WTC11 (cell line): ENCODE results near the gene HTR4. TPM values are rescaled to one million over a fixed set of nuclear protein-coding genes. Genes with fewer than 3 reads are reported as not detected.

ENCODE experiments used
- ATAC-seq: fragments of 200-7000 bp; cut with Tn5 transposase; 2 replicates; pipeline ENCODE4 v1.10.0; 2021; ENCODE audit warnings: mild to moderate bottlenecking, moderate library complexity
- CTCF ChIA-PET: fragments of 300-600 bp; sonication (Branson Sonifier 250); formaldehyde crosslinking; loops from one replicate; lab custom pipeline; 2021; ENCODE audit warnings: antibody characterized with exemption; lab: Charles Lee
- POLR2A ChIA-PET: fragments of 350-600 bp; sonication (Branson Sonifier 250); formaldehyde crosslinking; loops from one replicate; lab custom pipeline; 2021; ENCODE audit warnings: antibody characterized with exemption; lab: Charles Lee
- DNase-seq: peaks from one replicate; pipeline ENCODE4 v3.0.0; 2021; ENCODE audit warnings: low spot score
- H3K27ac Mint-ChIP-seq: 2 replicates; pipeline ENCODE4 v1.8.0; 2021; ENCODE audit warnings: mixed read lengths
- H3K27me3 Mint-ChIP-seq: 2 replicates; pipeline ENCODE4 v1.8.0; 2021; ENCODE audit warnings: low read depth, mild to moderate bottlenecking, moderate library complexity, mixed read lengths
- H3K36me3 Mint-ChIP-seq: 2 replicates; pipeline ENCODE4 v1.8.0; 2021; ENCODE audit warnings: mixed read lengths
- H3K4me1 Mint-ChIP-seq: 2 replicates; pipeline ENCODE4 v1.8.0; 2022; ENCODE audit warnings: mixed read lengths
- H3K4me3 Mint-ChIP-seq: 2 replicates; pipeline ENCODE4 v1.8.0; 2021; ENCODE audit warnings: mild to moderate bottlenecking, moderate library complexity, mixed read lengths
- H3K9me3 Mint-ChIP-seq: 2 replicates; pipeline ENCODE4 v1.8.0; 2021; ENCODE audit warnings: mixed read lengths
- CREB1 ChIP-seq: sonication (generic); formaldehyde crosslinking; IDR thresholded peaks from 2 replicates; pipeline ENCODE4 v1.8.0; 2023; ENCODE audit warnings: mild to moderate bottlenecking, missing genetic modification reagents
- CREM ChIP-seq: sonication (generic); formaldehyde crosslinking; IDR thresholded peaks from 2 replicates; pipeline ENCODE4 v1.8.1; 2022; ENCODE audit warnings: mild to moderate bottlenecking, missing genetic modification reagents, moderate library complexity
- ELF4 ChIP-seq: sonication (generic); formaldehyde crosslinking; IDR thresholded peaks from 2 replicates; pipeline ENCODE4 v1.8.1; 2022; ENCODE audit warnings: low read depth, mild to moderate bottlenecking, moderate library complexity, missing genetic modification reagents
- ESRRA ChIP-seq: sonication (generic); formaldehyde crosslinking; IDR thresholded peaks from 2 replicates; pipeline ENCODE4 v1.8.1; 2022; ENCODE audit warnings: mild to moderate bottlenecking, missing genetic modification reagents, borderline replicate concordance
- FOXP1 ChIP-seq: sonication (generic); formaldehyde crosslinking; IDR thresholded peaks from 2 replicates; pipeline ENCODE4 v1.8.0; 2022; ENCODE audit warnings: missing genetic modification reagents, mild to moderate bottlenecking, moderate library complexity, borderline replicate concordance
- GABPB1 ChIP-seq: sonication (generic); formaldehyde crosslinking; IDR thresholded peaks from 2 replicates; pipeline ENCODE4 v1.8.1; 2023; ENCODE audit warnings: mild to moderate bottlenecking, missing genetic modification reagents
- JAZF1 ChIP-seq: fragments of 250-450 bp; sonication (Bioruptor Pico); IDR thresholded peaks from 2 replicates; pipeline ENCODE4 v1.9.0; 2021; ENCODE audit warnings: moderate library complexity, mild to moderate bottlenecking, inconsistent platforms
- MXD4 ChIP-seq: fragments of 250-450 bp; sonication (Bioruptor Pico); IDR thresholded peaks from 2 replicates; pipeline ENCODE4 v1.8.0; 2021; ENCODE audit warnings: mild to moderate bottlenecking, moderate library complexity, borderline replicate concordance
- NFATC4 ChIP-seq: fragments of 250-450 bp; sonication (Bioruptor Pico); IDR thresholded peaks from 2 replicates; pipeline ENCODE4 v1.9.0; 2021; ENCODE audit warnings: mild to moderate bottlenecking
- OVOL2 ChIP-seq: fragments of 250-450 bp; sonication (Bioruptor Pico); IDR thresholded peaks from 2 replicates; pipeline ENCODE4 v1.9.0; 2021; ENCODE audit warnings: mild to moderate bottlenecking, borderline replicate concordance
- SMAD4 ChIP-seq: sonication (generic); formaldehyde crosslinking; IDR thresholded peaks from 2 replicates; pipeline ENCODE4 v1.8.0; 2022; ENCODE audit warnings: mild to moderate bottlenecking, missing genetic modification reagents
- ZNF219 ChIP-seq: sonication (generic); formaldehyde crosslinking; IDR thresholded peaks from 2 replicates; pipeline ENCODE4 v1.8.0; 2023; ENCODE audit warnings: missing genetic modification reagents, mild to moderate bottlenecking, borderline replicate concordance
- ZNF232 ChIP-seq: sonication (generic); formaldehyde crosslinking; IDR thresholded peaks from 2 replicates; pipeline ENCODE4 v1.8.0; 2022; ENCODE audit warnings: mild to moderate bottlenecking, missing genetic modification reagents
- ZNF263 ChIP-seq: sonication (generic); formaldehyde crosslinking; IDR thresholded peaks from 2 replicates; pipeline ENCODE4 v1.8.1; 2022; ENCODE audit warnings: low read depth, mild to moderate bottlenecking, moderate library complexity, missing genetic modification reagents
- total RNA-seq: library from RNA; stranded (reverse); gene quantifications from 3 replicates; pipeline ENCODE4 v1.2.3, GENCODE V29; 2021
- TF ChIP-seq, protein P1 (sequence below): sonication (generic); formaldehyde crosslinking; IDR thresholded peaks from 2 replicates; pipeline ENCODE4 v1.8.0; 2022; ENCODE audit warnings: mild to moderate bottlenecking, missing genetic modification reagents
- TF ChIP-seq, protein P2 (sequence below): sonication (generic); formaldehyde crosslinking; IDR thresholded peaks from 2 replicates; pipeline ENCODE4 v1.8.1; 2023; ENCODE audit warnings: mild to moderate bottlenecking, missing genetic modification reagents, borderline replicate concordance
- TF ChIP-seq, protein P3 (sequence below): sonication (generic); formaldehyde crosslinking; IDR thresholded peaks from 2 replicates; pipeline ENCODE4 v1.8.0; 2022; ENCODE audit warnings: mild to moderate bottlenecking, missing genetic modification reagents
- TF ChIP-seq, protein P4 (sequence below): sonication (generic); formaldehyde crosslinking; IDR thresholded peaks from 2 replicates; pipeline ENCODE4 v1.8.1; 2022; ENCODE audit warnings: mild to moderate bottlenecking, missing genetic modification reagents, moderate library complexity, borderline replicate concordance
- TF ChIP-seq, protein P5 (sequence below): sonication (generic); formaldehyde crosslinking; IDR thresholded peaks from 2 replicates; pipeline ENCODE4 v1.8.0; 2022; ENCODE audit warnings: mild to moderate bottlenecking, missing genetic modification reagents
- TF ChIP-seq, protein P6 (sequence below): sonication (generic); formaldehyde crosslinking; IDR thresholded peaks from 2 replicates; pipeline ENCODE4 v1.8.1; 2023; ENCODE audit warnings: mild to moderate bottlenecking, missing genetic modification reagents, moderate library complexity

Gene HTR4
- total RNA-seq, 1 experiment from 2014 or later: not detected

DNA sequence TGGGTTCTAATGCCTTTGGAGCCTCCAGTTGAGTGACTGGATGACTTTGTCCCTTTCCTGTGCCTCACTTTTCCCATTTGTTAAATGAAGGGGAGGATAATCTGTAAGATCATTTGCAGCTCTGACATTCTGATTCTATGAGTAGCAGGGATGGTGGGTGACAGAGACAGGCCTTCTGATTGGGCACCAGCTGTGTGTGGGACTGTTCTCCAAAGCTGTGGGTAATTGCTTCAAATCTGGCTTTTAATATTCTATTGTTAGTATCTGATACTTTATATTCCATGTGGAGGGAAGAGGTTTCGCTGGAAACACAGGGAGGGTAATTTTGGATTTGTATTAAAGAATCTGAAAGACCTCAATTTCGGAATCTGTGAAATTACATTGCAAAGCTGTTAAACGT lies 167.9 kb downstream of the HTR4 start:
- Mint-ChIP-seq H3K27me3 (peaks cover 57% of the 10 kb centered on the region), H3K36me3 (no peaks in the 10 kb centered on the region)
- POLR2A ChIA-PET: no interaction called here
- TF ChIP-seq, protein P1, sequence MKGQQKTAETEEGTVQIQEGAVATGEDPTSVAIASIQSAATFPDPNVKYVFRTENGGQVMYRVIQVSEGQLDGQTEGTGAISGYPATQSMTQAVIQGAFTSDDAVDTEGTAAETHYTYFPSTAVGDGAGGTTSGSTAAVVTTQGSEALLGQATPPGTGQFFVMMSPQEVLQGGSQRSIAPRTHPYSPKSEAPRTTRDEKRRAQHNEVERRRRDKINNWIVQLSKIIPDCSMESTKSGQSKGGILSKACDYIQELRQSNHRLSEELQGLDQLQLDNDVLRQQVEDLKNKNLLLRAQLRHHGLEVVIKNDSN (CRISPR knock-in tag): no peak
- TF ChIP-seq, protein P2, sequence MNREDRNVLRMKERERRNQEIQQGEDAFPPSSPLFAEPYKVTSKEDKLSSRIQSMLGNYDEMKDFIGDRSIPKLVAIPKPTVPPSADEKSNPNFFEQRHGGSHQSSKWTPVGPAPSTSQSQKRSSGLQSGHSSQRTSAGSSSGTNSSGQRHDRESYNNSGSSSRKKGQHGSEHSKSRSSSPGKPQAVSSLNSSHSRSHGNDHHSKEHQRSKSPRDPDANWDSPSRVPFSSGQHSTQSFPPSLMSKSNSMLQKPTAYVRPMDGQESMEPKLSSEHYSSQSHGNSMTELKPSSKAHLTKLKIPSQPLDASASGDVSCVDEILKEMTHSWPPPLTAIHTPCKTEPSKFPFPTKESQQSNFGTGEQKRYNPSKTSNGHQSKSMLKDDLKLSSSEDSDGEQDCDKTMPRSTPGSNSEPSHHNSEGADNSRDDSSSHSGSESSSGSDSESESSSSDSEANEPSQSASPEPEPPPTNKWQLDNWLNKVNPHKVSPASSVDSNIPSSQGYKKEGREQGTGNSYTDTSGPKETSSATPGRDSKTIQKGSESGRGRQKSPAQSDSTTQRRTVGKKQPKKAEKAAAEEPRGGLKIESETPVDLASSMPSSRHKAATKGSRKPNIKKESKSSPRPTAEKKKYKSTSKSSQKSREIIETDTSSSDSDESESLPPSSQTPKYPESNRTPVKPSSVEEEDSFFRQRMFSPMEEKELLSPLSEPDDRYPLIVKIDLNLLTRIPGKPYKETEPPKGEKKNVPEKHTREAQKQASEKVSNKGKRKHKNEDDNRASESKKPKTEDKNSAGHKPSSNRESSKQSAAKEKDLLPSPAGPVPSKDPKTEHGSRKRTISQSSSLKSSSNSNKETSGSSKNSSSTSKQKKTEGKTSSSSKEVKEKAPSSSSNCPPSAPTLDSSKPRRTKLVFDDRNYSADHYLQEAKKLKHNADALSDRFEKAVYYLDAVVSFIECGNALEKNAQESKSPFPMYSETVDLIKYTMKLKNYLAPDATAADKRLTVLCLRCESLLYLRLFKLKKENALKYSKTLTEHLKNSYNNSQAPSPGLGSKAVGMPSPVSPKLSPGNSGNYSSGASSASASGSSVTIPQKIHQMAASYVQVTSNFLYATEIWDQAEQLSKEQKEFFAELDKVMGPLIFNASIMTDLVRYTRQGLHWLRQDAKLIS (CRISPR knock-in tag): no peak
- TF ChIP-seq ZNF263 (CRISPR knock-in tag): no peak
- no peak for TF ChIP-seq MXD4 (CRISPR knock-in tag)
- TF ChIP-seq, protein P3, sequence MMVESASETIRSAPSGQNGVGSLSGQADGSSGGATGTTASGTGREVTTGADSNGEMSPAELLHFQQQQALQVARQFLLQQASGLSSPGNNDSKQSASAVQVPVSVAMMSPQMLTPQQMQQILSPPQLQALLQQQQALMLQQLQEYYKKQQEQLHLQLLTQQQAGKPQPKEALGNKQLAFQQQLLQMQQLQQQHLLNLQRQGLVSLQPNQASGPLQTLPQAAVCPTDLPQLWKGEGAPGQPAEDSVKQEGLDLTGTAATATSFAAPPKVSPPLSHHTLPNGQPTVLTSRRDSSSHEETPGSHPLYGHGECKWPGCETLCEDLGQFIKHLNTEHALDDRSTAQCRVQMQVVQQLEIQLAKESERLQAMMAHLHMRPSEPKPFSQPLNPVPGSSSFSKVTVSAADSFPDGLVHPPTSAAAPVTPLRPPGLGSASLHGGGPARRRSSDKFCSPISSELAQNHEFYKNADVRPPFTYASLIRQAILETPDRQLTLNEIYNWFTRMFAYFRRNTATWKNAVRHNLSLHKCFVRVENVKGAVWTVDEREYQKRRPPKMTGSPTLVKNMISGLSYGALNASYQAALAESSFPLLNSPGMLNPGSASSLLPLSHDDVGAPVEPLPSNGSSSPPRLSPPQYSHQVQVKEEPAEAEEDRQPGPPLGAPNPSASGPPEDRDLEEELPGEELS: no peak
- no peak for TF ChIP-seq SMAD4 (CRISPR knock-in tag)
- TF ChIP-seq ELF4: no peak
- TF ChIP-seq ZNF219 (CRISPR knock-in tag): no peak
- TF ChIP-seq, protein P4, sequence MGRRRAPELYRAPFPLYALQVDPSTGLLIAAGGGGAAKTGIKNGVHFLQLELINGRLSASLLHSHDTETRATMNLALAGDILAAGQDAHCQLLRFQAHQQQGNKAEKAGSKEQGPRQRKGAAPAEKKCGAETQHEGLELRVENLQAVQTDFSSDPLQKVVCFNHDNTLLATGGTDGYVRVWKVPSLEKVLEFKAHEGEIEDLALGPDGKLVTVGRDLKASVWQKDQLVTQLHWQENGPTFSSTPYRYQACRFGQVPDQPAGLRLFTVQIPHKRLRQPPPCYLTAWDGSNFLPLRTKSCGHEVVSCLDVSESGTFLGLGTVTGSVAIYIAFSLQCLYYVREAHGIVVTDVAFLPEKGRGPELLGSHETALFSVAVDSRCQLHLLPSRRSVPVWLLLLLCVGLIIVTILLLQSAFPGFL (CRISPR knock-in tag): no peak
- no peak for TF ChIP-seq ZNF232 (CRISPR knock-in tag)
- TF ChIP-seq, protein P5, sequence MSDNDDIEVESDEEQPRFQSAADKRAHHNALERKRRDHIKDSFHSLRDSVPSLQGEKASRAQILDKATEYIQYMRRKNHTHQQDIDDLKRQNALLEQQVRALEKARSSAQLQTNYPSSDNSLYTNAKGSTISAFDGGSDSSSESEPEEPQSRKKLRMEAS: no peak
- no peak for TF ChIP-seq CREB1 (CRISPR knock-in tag)
- no peak for TF ChIP-seq NFATC4
- TF ChIP-seq, protein P6, sequence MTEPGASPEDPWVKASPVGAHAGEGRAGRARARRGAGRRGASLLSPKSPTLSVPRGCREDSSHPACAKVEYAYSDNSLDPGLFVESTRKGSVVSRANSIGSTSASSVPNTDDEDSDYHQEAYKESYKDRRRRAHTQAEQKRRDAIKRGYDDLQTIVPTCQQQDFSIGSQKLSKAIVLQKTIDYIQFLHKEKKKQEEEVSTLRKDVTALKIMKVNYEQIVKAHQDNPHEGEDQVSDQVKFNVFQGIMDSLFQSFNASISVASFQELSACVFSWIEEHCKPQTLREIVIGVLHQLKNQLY (CRISPR knock-in tag): no peak
- TF ChIP-seq CREM (CRISPR knock-in tag): no peak
- no peak for TF ChIP-seq OVOL2
- TF ChIP-seq GABPB1: no peak
- TF ChIP-seq ESRRA (CRISPR knock-in tag): no peak
- TF ChIP-seq JAZF1 (CRISPR knock-in tag): no peak
- TF ChIP-seq FOXP1 (CRISPR knock-in tag): no peak
- TF ChIP-seq, all 79 proteins: peak for 0
- Mint-ChIP-seq H3K27ac (no peak overlapping the region), H3K4me1 (peaks cover 7% of the 10 kb centered on the region), H3K9me3 (no peaks in the 10 kb centered on the region), H3K4me3 (no peak overlapping the region)
- DNase-seq: no peak
- no peak for ATAC-seq
- CTCF ChIA-PET: interaction anchor here (1.7 kb wide), 1 partner anchor 244 kb away, joined by 9 read pairs; no protein-coding TSS in a partner anchor
